Cardiac fibroblast (primary cell): ENCODE data around the gene CRX.
"Not testable (repeated sequence)": the region's sequence is repeated elsewhere in the genome, so short reads cannot be mapped to it uniquely, and the experiment has no call there.

Experiments used
- DNase-seq, 2 donors: peaks; one replicate each; pipeline versions ENCODE4 v3.0.0 to v3.0.0-alpha.2; 2010; ENCODE audit warnings: low read depth in 2 of 2
- H3K4me3 ChIP-seq, 2 donors: replicated peaks in 1 of 2; 1 replicate in 1 of 2; 2 replicates in 1 of 2; pipeline ENCODE4 v1.5.1; 2011; ENCODE audit warnings: low read depth in 2 of 2, low read length in 2 of 2, mild to moderate bottlenecking in 2 of 2, moderate library complexity in 1 of 2
- TF ChIP-seq, protein P1 (sequence below): IDR thresholded peaks from one replicate; pipeline ENCODE4 v1.5.1; 2011; ENCODE audit warnings: low read depth, mild to moderate bottlenecking, low read length, inconsistent platforms

Gene CRX

GRCh38 chr19:47821460-47822020 is at the start of gene CRX:
CRX (plus strand) TSS chr19:47821937; CDS start chr19:47834444, 12,507 bp downstream.
- no peak within 1 kb of the TSS for H3K4me3 ChIP-seq
- DNase-seq, result no peak

GRCh38 chr19:47776568-47776967 is 45.2 kb upstream of the CRX start:
- TF ChIP-seq, protein P1, sequence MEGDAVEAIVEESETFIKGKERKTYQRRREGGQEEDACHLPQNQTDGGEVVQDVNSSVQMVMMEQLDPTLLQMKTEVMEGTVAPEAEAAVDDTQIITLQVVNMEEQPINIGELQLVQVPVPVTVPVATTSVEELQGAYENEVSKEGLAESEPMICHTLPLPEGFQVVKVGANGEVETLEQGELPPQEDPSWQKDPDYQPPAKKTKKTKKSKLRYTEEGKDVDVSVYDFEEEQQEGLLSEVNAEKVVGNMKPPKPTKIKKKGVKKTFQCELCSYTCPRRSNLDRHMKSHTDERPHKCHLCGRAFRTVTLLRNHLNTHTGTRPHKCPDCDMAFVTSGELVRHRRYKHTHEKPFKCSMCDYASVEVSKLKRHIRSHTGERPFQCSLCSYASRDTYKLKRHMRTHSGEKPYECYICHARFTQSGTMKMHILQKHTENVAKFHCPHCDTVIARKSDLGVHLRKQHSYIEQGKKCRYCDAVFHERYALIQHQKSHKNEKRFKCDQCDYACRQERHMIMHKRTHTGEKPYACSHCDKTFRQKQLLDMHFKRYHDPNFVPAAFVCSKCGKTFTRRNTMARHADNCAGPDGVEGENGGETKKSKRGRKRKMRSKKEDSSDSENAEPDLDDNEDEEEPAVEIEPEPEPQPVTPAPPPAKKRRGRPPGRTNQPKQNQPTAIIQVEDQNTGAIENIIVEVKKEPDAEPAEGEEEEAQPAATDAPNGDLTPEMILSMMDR, result no peak
- H3K4me3 ChIP-seq, result no peak overlapping the region
- DNase-seq, result no peak

More at GRCh38 chr19:47821460-47822020, at the start of gene CRX:
- TF ChIP-seq, protein P1, result no peak

DNA sequence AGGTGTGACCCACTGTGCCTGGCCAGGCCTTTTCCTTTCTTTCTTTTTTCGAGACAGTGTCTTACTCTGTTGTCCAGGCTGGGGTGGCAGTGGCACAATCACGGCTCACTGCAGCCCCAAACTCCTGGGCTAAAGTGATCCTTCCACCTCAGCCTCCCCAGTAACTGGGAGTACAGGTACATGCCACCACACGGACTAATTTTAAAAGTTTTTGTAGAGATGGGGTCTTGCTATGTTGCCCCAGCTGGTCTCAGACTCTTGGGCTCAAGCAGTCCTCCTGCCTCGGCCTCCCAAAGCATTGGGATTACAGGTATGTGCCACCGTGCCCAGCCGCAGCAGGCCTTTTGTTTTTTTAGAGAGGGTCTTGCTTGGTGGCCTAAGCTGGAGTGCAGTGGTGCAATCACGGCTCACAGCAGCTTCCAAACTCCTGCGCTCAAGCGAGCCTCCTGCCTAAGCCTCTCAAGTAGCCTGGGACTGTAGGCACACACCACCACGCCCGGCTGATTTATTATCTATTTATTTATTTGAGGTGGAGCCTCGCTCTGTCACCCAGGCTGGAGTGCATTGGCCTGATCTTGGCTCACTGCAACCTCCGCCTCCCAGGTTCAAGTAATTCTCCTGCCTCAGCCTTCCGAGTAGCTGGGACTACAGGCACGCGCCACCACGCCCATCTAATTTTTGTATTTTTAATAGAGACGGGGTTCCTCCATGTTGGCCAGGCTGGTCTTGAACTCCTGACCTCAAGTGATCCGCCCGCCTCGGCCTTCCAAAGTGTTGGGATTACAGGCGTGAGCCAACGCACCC is 44.3 kb upstream of the CRX start:
- peak overlapping the region; percentile 86 to 87 for H3K4me3 ChIP-seq
- DNase-seq, result not testable (repeated sequence)

GRCh38 chr19:47778049-47778953 is 43.4 kb upstream of the CRX start, which contains the start of gene SELENOW:
SELENOW (plus strand) TSS chr19:47778703; CDS start chr19:47778786, 83 bp downstream.
- peak within 1 kb of the TSS; percentile 86 to 87 for H3K4me3 ChIP-seq
- DNase-seq, result peak; percentile 72 to 78
- TF ChIP-seq, protein P1, result no peak

DNA sequence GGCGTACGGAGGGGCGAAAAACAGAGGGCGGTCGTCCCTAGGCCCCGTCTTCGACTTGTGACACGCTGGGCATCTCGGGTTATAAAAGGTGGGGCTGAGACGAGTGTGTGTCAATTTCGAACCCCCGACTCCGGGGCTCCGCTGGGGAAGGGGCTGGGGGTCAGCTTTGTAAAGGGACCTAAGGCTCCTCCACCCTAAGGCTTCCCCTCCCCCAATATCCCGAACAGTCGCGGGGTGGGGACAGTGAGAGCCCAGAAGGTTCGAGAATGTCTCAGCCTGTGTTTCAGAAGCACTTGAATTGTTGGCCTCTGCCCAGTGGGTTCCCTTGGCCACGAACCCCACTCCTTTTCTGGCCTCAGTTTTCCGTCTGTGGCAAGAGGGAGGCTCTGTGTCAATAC is 42.8 kb upstream of the CRX start:
- DNase-seq, result peak in 1 of 2 donors; percentile 22
- H3K4me3 ChIP-seq, result peak overlapping the region; percentile 86 to 87
- TF ChIP-seq, protein P1, result no peak

DNA sequence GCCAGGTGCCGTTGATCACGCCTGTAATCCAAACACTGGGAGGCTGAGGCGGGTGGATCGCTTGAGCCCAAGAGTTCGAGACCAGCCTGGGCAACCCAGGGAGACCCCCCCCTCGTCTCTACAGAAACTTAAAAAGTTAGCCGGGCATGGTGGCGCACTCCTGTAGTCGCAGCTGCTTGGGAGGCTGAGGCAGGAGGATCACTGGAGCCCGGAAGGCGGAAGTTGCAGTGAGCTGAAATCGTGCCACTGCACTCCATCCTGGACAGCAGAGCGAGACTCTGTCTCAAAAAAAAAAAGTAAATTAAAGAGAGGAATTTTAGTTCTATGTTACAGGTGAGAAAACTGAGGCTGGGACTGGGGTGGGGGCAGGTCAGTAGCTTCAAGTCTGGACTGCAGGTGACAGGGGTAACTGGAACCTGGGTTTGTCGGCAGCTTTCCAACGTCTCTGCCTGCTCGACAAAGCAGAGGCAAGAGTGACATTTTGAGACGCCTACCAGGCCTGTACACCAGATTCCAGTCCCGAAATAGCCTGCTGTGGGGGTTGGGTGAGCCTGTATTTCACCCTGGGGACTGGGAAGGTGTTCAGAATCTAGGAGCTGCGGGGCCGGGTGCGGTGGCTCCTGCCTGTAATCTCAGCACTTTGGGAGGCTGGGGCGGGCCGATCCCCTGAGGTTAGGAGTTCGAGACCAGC is 42.1 kb upstream of the CRX start:
- peak overlapping the region; percentile 86 to 87 for H3K4me3 ChIP-seq
- DNase-seq, result peak in 1 of 2 donors; percentile 22

More for the DNA sequence above, 42.1 kb upstream of the CRX start:
- TF ChIP-seq, protein P1, result no peak
